Measurements from ENCODE around the gene ZSCAN18. TPM values are rescaled to one million over a fixed set of nuclear protein-coding genes. Genes with fewer than 3 reads are reported as not detected.

Gene ZSCAN18
- total RNA-seq, 1 experiment from 2014 or later = not detected

GRCh38 chr19:58083021-58083420 is 15.0 kb downstream of the ZSCAN18 start:
- no peak for DNase-seq
- no peak overlapping the region for H3K9ac ChIP-seq (ENCODE audit: low read length)
- no peak overlapping the region for H3K4me3 ChIP-seq (ENCODE audit: low read length)
- no peaks in the 10 kb centered on the region for H3K79me2 ChIP-seq (ENCODE audit: low read length)
- H4K20me1 ChIP-seq (ENCODE audit: insufficient read depth, low read depth, low read length) = no peaks in the 10 kb centered on the region
- no peak overlapping the region for H3K27ac ChIP-seq (ENCODE audit: low read length)
- H3K27me3 ChIP-seq (ENCODE audit: low read length) = no peaks in the 10 kb centered on the region
- no peaks in the 10 kb centered on the region for H3K4me1 ChIP-seq (ENCODE audit: low read length)
- no peak overlapping the region for H2AFZ ChIP-seq (ENCODE audit: low read length)
- peaks cover 34% of the 10 kb centered on the region; the same call in 1 of the 2 replicates for H3K9me3 ChIP-seq (ENCODE audit: low read length)
- peaks cover 4% of the 10 kb centered on the region; the same call in 1 of the 2 replicates for H3K36me3 ChIP-seq (ENCODE audit: insufficient read depth, low read length)
- H3K9me2 ChIP-seq (replicated peaks; ENCODE audit: insufficient read depth, low read length) = no peaks in the 10 kb centered on the region
- H3K4me2 ChIP-seq (ENCODE audit: low read depth, low read length, poor library complexity, severe bottlenecking) = no peak overlapping the region

DNA sequence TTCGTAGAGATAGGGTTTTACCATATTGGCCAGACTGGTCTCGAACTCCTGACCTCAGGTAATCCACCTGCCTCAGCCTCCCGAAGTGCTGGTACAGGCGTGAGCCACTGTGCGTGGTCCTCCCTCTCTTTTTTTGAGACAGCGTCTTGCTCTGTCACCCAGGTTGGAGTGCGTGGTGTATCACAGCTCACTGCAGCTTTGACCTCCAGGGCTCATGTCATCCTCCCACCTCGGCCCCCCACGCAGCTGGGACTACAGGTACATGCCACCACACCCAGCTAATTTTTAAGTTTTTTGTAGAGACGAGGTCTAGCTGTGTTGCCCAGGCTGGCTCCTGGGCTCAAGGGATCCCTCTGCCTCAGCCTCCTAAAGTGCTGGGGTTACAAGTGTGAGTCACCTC is 18.2 kb downstream of the ZSCAN18 start:
- peaks cover 20% of the 10 kb centered on the region; the same call in 1 of the 2 replicates for H3K9me3 ChIP-seq (ENCODE audit: low read length)
- no peaks in the 10 kb centered on the region for H3K4me1 ChIP-seq (ENCODE audit: low read length)
- H3K79me2 ChIP-seq (ENCODE audit: low read length) = no peaks in the 10 kb centered on the region

DNA sequence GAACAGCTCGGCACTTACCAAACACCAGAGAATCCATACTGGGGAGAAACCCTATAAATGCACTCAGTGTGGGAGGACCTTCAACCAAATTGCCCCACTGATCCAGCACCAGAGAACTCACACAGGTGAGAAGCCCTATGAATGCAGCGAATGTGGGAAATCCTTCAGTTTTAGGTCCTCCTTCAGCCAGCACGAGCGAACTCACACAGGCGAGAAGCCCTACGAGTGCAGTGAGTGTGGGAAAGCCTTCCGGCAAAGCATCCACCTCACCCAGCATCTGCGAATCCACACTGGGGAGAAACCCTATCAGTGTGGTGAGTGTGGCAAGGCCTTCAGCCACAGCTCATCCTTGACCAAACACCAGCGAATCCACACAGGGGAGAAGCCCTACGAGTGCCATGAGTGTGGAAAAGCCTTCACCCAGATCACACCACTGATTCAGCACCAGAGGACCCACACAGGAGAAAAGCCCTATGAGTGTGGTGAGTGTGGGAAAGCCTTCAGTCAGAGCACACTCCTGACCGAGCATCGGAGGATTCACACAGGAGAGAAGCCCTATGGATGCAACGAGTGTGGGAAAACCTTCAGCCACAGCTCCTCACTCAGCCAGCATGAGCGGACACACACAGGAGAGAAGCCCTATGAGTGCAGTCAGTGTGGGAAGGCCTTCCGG is 30.7 kb downstream of the ZSCAN18 start:
- DNase-seq = no peak
- no peaks in the 10 kb centered on the region for H3K79me2 ChIP-seq (ENCODE audit: low read length)

More for the DNA sequence above, 18.2 kb downstream of the ZSCAN18 start:
- Histone ChIP-seq H3K9ac (ENCODE audit: low read length) (no peak overlapping the region), H3K36me3 (ENCODE audit: insufficient read depth, low read length) (peaks cover 4% of the 10 kb centered on the region; the same call in 1 of the 2 replicates), H3K9me2 (replicated peaks; ENCODE audit: insufficient read depth, low read length) (no peaks in the 10 kb centered on the region), H3K27me3 (ENCODE audit: low read length) (no peaks in the 10 kb centered on the region), H3K4me3 (ENCODE audit: low read length) (no peak overlapping the region), H2AFZ (ENCODE audit: low read length) (no peak overlapping the region), H4K20me1 (ENCODE audit: insufficient read depth, low read depth, low read length) (no peaks in the 10 kb centered on the region), H3K4me2 (ENCODE audit: low read depth, low read length, poor library complexity, severe bottlenecking) (no peak overlapping the region), H3K27ac (ENCODE audit: low read length) (no peak overlapping the region)
- DNase-seq = no peak

GRCh38 chr19:58063712-58064111 is 34.3 kb downstream of the ZSCAN18 start:
- Histone ChIP-seq H3K9ac (ENCODE audit: low read length) (no peak overlapping the region), H3K9me3 (ENCODE audit: low read length) (peaks cover 67% of the 10 kb centered on the region), H3K4me1 (ENCODE audit: low read length) (no peaks in the 10 kb centered on the region), H3K36me3 (ENCODE audit: insufficient read depth, low read length) (no peaks in the 10 kb centered on the region), H3K79me2 (ENCODE audit: low read length) (no peaks in the 10 kb centered on the region), H3K9me2 (replicated peaks; ENCODE audit: insufficient read depth, low read length) (no peaks in the 10 kb centered on the region), H3K4me3 (ENCODE audit: low read length) (no peak overlapping the region), H3K4me2 (ENCODE audit: low read depth, low read length, poor library complexity, severe bottlenecking) (no peak overlapping the region), H3K27me3 (ENCODE audit: low read length) (no peaks in the 10 kb centered on the region), H3K27ac (ENCODE audit: low read length) (no peak overlapping the region), H4K20me1 (ENCODE audit: insufficient read depth, low read depth, low read length) (no peaks in the 10 kb centered on the region), H2AFZ (ENCODE audit: low read length) (no peak overlapping the region)
- DNase-seq = no peak

More for the DNA sequence above, 30.7 kb downstream of the ZSCAN18 start:
- Histone ChIP-seq H3K4me3 (ENCODE audit: low read length) (no peak overlapping the region), H3K9me3 (ENCODE audit: low read length) (peaks cover 77% of the 10 kb centered on the region), H4K20me1 (ENCODE audit: insufficient read depth, low read depth, low read length) (no peaks in the 10 kb centered on the region), H3K9ac (ENCODE audit: low read length) (no peak overlapping the region), H3K27ac (ENCODE audit: low read length) (no peak overlapping the region), H3K9me2 (replicated peaks; ENCODE audit: insufficient read depth, low read length) (no peaks in the 10 kb centered on the region), H3K27me3 (ENCODE audit: low read length) (no peaks in the 10 kb centered on the region), H3K36me3 (ENCODE audit: insufficient read depth, low read length) (no peaks in the 10 kb centered on the region), H3K4me1 (ENCODE audit: low read length) (no peaks in the 10 kb centered on the region), H3K4me2 (ENCODE audit: low read depth, low read length, poor library complexity, severe bottlenecking) (no peak overlapping the region), H2AFZ (ENCODE audit: low read length) (no peak overlapping the region)

- no peak overlapping the region for H3K9ac ChIP-seq (ENCODE audit: low read length)
- no peak overlapping the region for H2AFZ ChIP-seq (ENCODE audit: low read length)
- H3K36me3 ChIP-seq (ENCODE audit: insufficient read depth, low read length) = no peaks in the 10 kb centered on the region
- no peaks in the 10 kb centered on the region for H3K9me2 ChIP-seq (replicated peaks; ENCODE audit: insufficient read depth, low read length)
- H3K4me1 ChIP-seq (ENCODE audit: low read length) = no peaks in the 10 kb centered on the region
- no peaks in the 10 kb centered on the region for H4K20me1 ChIP-seq (ENCODE audit: insufficient read depth, low read depth, low read length)
- DNase-seq = no peak
- H3K27ac ChIP-seq (ENCODE audit: low read length) = no peak overlapping the region
- H3K4me3 ChIP-seq (ENCODE audit: low read length) = no peak overlapping the region
- H3K27me3 ChIP-seq (ENCODE audit: low read length) = no peaks in the 10 kb centered on the region
- no peaks in the 10 kb centered on the region for H3K79me2 ChIP-seq (ENCODE audit: low read length)
- no peak overlapping the region for H3K4me2 ChIP-seq (ENCODE audit: low read depth, low read length, poor library complexity, severe bottlenecking)
- H3K9me3 ChIP-seq (ENCODE audit: low read length) = peaks cover 32% of the 10 kb centered on the region
Observed at GRCh38 chr19:58060231-58060630, 37.8 kb downstream of the ZSCAN18 start.

DNA sequence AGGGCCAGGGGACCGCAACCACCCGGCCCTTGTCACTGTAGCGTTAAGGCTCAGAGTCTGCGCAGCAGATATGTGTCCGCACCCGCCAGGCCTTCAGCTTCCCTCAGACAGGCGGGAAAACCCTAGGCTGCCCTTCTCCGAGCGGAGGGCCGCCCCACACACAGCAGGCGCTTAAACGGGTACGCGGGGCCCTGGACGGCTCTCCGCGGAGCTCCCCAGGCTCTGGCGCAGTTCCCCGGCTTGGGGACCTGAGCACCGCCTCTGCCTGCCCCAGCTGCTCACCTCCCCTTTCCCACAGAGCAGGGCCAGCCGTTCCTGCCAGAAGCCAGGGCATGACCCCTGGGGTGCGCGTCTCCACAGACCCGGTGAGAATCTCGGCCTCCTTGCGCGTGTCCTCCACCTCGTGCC is 38.4 kb downstream of the ZSCAN18 start:
- Histone ChIP-seq H3K9me2 (replicated peaks; ENCODE audit: insufficient read depth, low read length) (no peaks in the 10 kb centered on the region), H3K9me3 (ENCODE audit: low read length) (peaks cover 29% of the 10 kb centered on the region), H3K36me3 (ENCODE audit: insufficient read depth, low read length) (no peaks in the 10 kb centered on the region), H3K4me3 (ENCODE audit: low read length) (no peak overlapping the region), H3K79me2 (ENCODE audit: low read length) (no peaks in the 10 kb centered on the region), H3K27ac (ENCODE audit: low read length) (no peak overlapping the region), H3K4me1 (ENCODE audit: low read length) (no peaks in the 10 kb centered on the region), H3K9ac (ENCODE audit: low read length) (no peak overlapping the region), H4K20me1 (ENCODE audit: insufficient read depth, low read depth, low read length) (no peaks in the 10 kb centered on the region), H2AFZ (ENCODE audit: low read length) (no peak overlapping the region), H3K4me2 (ENCODE audit: low read depth, low read length, poor library complexity, severe bottlenecking) (no peak overlapping the region), H3K27me3 (ENCODE audit: low read length) (no peaks in the 10 kb centered on the region)
- no peak for DNase-seq

- no peak within 1 kb of the TSS for H2AFZ ChIP-seq (ENCODE audit: low read length)
- no peaks in the 10 kb centered on the region for H3K4me1 ChIP-seq (ENCODE audit: low read length)
- no peaks in the 10 kb centered on the region for H3K27me3 ChIP-seq (ENCODE audit: low read length)
- no peaks in the 10 kb centered on the region for H3K79me2 ChIP-seq (ENCODE audit: low read length)
- no peak for DNase-seq
- no peak within 1 kb of the TSS for H3K4me2 ChIP-seq (ENCODE audit: low read depth, low read length, poor library complexity, severe bottlenecking)
- peaks cover 31% of the 10 kb centered on the region for H3K9me3 ChIP-seq (ENCODE audit: low read length)
- H3K9me2 ChIP-seq (replicated peaks; ENCODE audit: insufficient read depth, low read length) = no peaks in the 10 kb centered on the region
- H3K27ac ChIP-seq (ENCODE audit: low read length) = no peak within 1 kb of the TSS
- no peaks in the 10 kb centered on the region for H3K36me3 ChIP-seq (ENCODE audit: insufficient read depth, low read length)
- no peaks in the 10 kb centered on the region for H4K20me1 ChIP-seq (ENCODE audit: insufficient read depth, low read depth, low read length)
- no peak within 1 kb of the TSS for H3K4me3 ChIP-seq (ENCODE audit: low read length)
- H3K9ac ChIP-seq (ENCODE audit: low read length) = no peak within 1 kb of the TSS
Observed at GRCh38 chr19:58059003-58059670, 38.9 kb downstream of the ZSCAN18 start, which contains the start of gene ZNF135. TSS of gene ZNF135 (plus strand) at chr19:58059282. CDS start at chr19:58060003, 721 bp downstream.

- H3K9me3 ChIP-seq (ENCODE audit: low read length) = peaks cover 32% of the 10 kb centered on the region
- H3K9ac ChIP-seq (ENCODE audit: low read length) = no peak overlapping the region
- no peak overlapping the region for H3K4me2 ChIP-seq (ENCODE audit: low read depth, low read length, poor library complexity, severe bottlenecking)
Observed at GRCh38 chr19:58058467-58058866, 39.6 kb downstream of the ZSCAN18 start.

More at GRCh38 chr19:58058467-58058866, 39.6 kb downstream of the ZSCAN18 start:
- H3K4me3 ChIP-seq (ENCODE audit: low read length) = no peak overlapping the region
- no peaks in the 10 kb centered on the region for H3K9me2 ChIP-seq (replicated peaks; ENCODE audit: insufficient read depth, low read length)
- no peaks in the 10 kb centered on the region for H3K4me1 ChIP-seq (ENCODE audit: low read length)
- no peaks in the 10 kb centered on the region for H3K27me3 ChIP-seq (ENCODE audit: low read length)
- no peak overlapping the region for H3K27ac ChIP-seq (ENCODE audit: low read length)
- no peak overlapping the region for H2AFZ ChIP-seq (ENCODE audit: low read length)
- no peaks in the 10 kb centered on the region for H3K36me3 ChIP-seq (ENCODE audit: insufficient read depth, low read length)
- DNase-seq = no peak
- H3K79me2 ChIP-seq (ENCODE audit: low read length) = no peaks in the 10 kb centered on the region
- H4K20me1 ChIP-seq (ENCODE audit: insufficient read depth, low read depth, low read length) = no peaks in the 10 kb centered on the region
